ENCODE data around the gene LRP4.

Gene LRP4

DNA sequence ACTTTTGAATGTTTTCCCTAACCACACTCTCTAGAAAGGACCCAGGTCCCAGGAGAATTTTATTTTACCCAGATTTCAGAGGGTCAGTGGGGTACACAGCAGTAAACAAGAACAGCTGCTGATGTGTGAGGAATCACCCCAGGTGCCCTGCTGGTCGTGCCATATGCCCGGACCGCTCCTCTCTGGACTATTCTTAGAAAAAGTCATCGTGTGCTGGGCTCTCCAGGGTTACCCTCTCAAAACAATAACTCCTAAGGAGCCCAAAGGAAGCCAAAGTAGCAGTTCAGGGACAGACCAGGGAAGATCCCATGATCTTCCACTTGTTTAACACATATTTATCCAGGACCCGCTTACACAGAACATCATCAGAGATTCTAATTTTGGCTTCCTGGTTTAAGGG is 29.7 kb downstream of the LRP4 start:
- H3F3A ChIP-seq (ENCODE audit: insufficient read depth, low read length) = no peaks in the 10 kb centered on the region
- no peaks in the 10 kb centered on the region for H3K27me3 ChIP-seq (replicated peaks; ENCODE audit: insufficient read depth, low read length)
- no peaks in the 10 kb centered on the region for H3K36me3 ChIP-seq (replicated peaks; ENCODE audit: insufficient read depth, low read length)
- H3K9me3 ChIP-seq (replicated peaks; ENCODE audit: insufficient read depth, low read length) = no peaks in the 10 kb centered on the region
- H3K9me2 ChIP-seq (replicated peaks; ENCODE audit: insufficient read depth, low read length) = no peaks in the 10 kb centered on the region
- no peak for DNase-seq
- H3K79me2 ChIP-seq (ENCODE audit: low read length) = no peaks in the 10 kb centered on the region
- H4K20me1 ChIP-seq (ENCODE audit: insufficient read depth, low read length) = no peaks in the 10 kb centered on the region
- H3K4me3 ChIP-seq (ENCODE audit: low read length) = no peak overlapping the region
- no peak overlapping the region for H3K9ac ChIP-seq (ENCODE audit: low read length)
- no peak overlapping the region for H2AFZ ChIP-seq (ENCODE audit: low read length)
- no peak overlapping the region for H3K27ac ChIP-seq (ENCODE audit: low read length)
- TF ChIP-seq EZH2phosphoT487 (IDR thresholded peaks at IDR 0.05; ENCODE audit: low read length) (no peak), CTCF (IDR thresholded peaks at IDR 0.05; ENCODE audit: low read length) (no peak), EZH2 (optimal IDR thresholded peaks at IDR 0.05; ENCODE audit: low read depth, low read length) (no peak)
- no peak overlapping the region for H3K4me2 ChIP-seq (ENCODE audit: low read depth, low read length)
- no peaks in the 10 kb centered on the region for H3K4me1 ChIP-seq (ENCODE audit: low read length)

DNA sequence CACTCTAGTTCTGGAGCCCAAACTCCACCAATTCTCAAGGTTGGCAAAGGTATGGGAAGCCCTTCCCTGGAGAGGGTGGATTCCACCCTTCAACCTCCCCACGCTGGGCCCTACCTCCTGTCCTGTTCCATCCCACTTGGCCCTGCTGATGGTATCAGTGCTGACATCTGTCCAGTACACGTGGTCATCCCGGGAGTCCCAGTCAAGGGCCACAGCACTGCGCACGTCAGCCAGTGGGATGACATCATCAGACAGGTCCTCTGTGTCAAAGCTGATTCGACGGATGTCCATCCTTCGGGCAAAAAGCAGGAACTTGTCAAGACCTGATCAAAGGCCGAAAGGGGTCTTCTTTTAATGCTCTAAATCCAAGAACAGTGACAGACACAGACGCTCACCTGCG is 32.1 kb downstream of the LRP4 start:
- Histone ChIP-seq H3K9me3 (replicated peaks; ENCODE audit: insufficient read depth, low read length) (no peaks in the 10 kb centered on the region), H3F3A (ENCODE audit: insufficient read depth, low read length) (no peaks in the 10 kb centered on the region), H3K4me1 (ENCODE audit: low read length) (no peaks in the 10 kb centered on the region), H3K27ac (ENCODE audit: low read length) (no peak overlapping the region), H3K27me3 (replicated peaks; ENCODE audit: insufficient read depth, low read length) (no peaks in the 10 kb centered on the region), H3K4me3 (ENCODE audit: low read length) (no peak overlapping the region), H3K9me2 (replicated peaks; ENCODE audit: insufficient read depth, low read length) (no peaks in the 10 kb centered on the region), H3K36me3 (replicated peaks; ENCODE audit: insufficient read depth, low read length) (no peaks in the 10 kb centered on the region), H3K4me2 (ENCODE audit: low read depth, low read length) (no peak overlapping the region), H3K79me2 (ENCODE audit: low read length) (no peaks in the 10 kb centered on the region), H3K9ac (ENCODE audit: low read length) (no peak overlapping the region), H4K20me1 (ENCODE audit: insufficient read depth, low read length) (no peaks in the 10 kb centered on the region), H2AFZ (ENCODE audit: low read length) (no peak overlapping the region)
- TF ChIP-seq EZH2 (optimal IDR thresholded peaks at IDR 0.05; ENCODE audit: low read depth, low read length) = no peak
- no peak for DNase-seq

- no peak for TF ChIP-seq EZH2phosphoT487 (IDR thresholded peaks at IDR 0.05; ENCODE audit: low read length)
- TF ChIP-seq EZH2 (optimal IDR thresholded peaks at IDR 0.05; ENCODE audit: low read depth, low read length) = no peak
- no peak for TF ChIP-seq CTCF (IDR thresholded peaks at IDR 0.05; ENCODE audit: low read length)
- Histone ChIP-seq H3K9me3 (replicated peaks; ENCODE audit: insufficient read depth, low read length) (no peaks in the 10 kb centered on the region), H3K4me3 (ENCODE audit: low read length) (no peak overlapping the region), H3K9ac (ENCODE audit: low read length) (no peak overlapping the region), H3K27ac (ENCODE audit: low read length) (no peak overlapping the region), H3K79me2 (ENCODE audit: low read length) (no peaks in the 10 kb centered on the region), H3K4me1 (ENCODE audit: low read length) (no peaks in the 10 kb centered on the region), H3K9me2 (replicated peaks; ENCODE audit: insufficient read depth, low read length) (no peaks in the 10 kb centered on the region), H4K20me1 (ENCODE audit: insufficient read depth, low read length) (no peaks in the 10 kb centered on the region), H2AFZ (ENCODE audit: low read length) (no peak overlapping the region), H3K27me3 (replicated peaks; ENCODE audit: insufficient read depth, low read length) (no peaks in the 10 kb centered on the region), H3K36me3 (replicated peaks; ENCODE audit: insufficient read depth, low read length) (no peaks in the 10 kb centered on the region), H3F3A (ENCODE audit: insufficient read depth, low read length) (no peaks in the 10 kb centered on the region), H3K4me2 (ENCODE audit: low read depth, low read length) (no peak overlapping the region)
- no peak for DNase-seq
Observed at GRCh38 chr11:46879056-46879585, 39.2 kb downstream of the LRP4 start.

GRCh38 chr11:46877580-46877979 is 40.8 kb downstream of the LRP4 start:
- no peak overlapping the region for H3K4me2 ChIP-seq (ENCODE audit: low read depth, low read length)
- H3F3A ChIP-seq (ENCODE audit: insufficient read depth, low read length) = no peaks in the 10 kb centered on the region
- H3K27ac ChIP-seq (ENCODE audit: low read length) = no peak overlapping the region
- no peaks in the 10 kb centered on the region for H3K27me3 ChIP-seq (replicated peaks; ENCODE audit: insufficient read depth, low read length)
- no peaks in the 10 kb centered on the region for H3K79me2 ChIP-seq (ENCODE audit: low read length)
- no peaks in the 10 kb centered on the region for H3K36me3 ChIP-seq (replicated peaks; ENCODE audit: insufficient read depth, low read length)
- no peaks in the 10 kb centered on the region for H3K9me2 ChIP-seq (replicated peaks; ENCODE audit: insufficient read depth, low read length)
- no peak overlapping the region for H2AFZ ChIP-seq (ENCODE audit: low read length)
- TF ChIP-seq CTCF (IDR thresholded peaks at IDR 0.05; ENCODE audit: low read length) = no peak
- no peak for TF ChIP-seq EZH2 (optimal IDR thresholded peaks at IDR 0.05; ENCODE audit: low read depth, low read length)
- no peak for TF ChIP-seq EZH2phosphoT487 (IDR thresholded peaks at IDR 0.05; ENCODE audit: low read length)
- no peaks in the 10 kb centered on the region for H3K9me3 ChIP-seq (replicated peaks; ENCODE audit: insufficient read depth, low read length)
- no peak overlapping the region for H3K9ac ChIP-seq (ENCODE audit: low read length)
- no peak overlapping the region for H3K4me3 ChIP-seq (ENCODE audit: low read length)
- H3K4me1 ChIP-seq (ENCODE audit: low read length) = no peaks in the 10 kb centered on the region
- H4K20me1 ChIP-seq (ENCODE audit: insufficient read depth, low read length) = no peaks in the 10 kb centered on the region
- DNase-seq = no peak
